ENCODE measurements around the gene ZMYND11.

The ZMYND11 gene

GRCh38 chr10:191703-192518 is 56.7 kb downstream of the ZMYND11 start:
- no peak for DNase-seq (ENCODE audit: low spot score)

- DNase-seq (ENCODE audit: low spot score) = no peak
Measured at GRCh38 chr10:194281-194680, 59.0 kb downstream of the ZMYND11 start.

GRCh38 chr10:200405-200804 is 65.2 kb downstream of the ZMYND11 start:
- no peak for DNase-seq (ENCODE audit: low spot score)

- no peak for DNase-seq (ENCODE audit: low spot score)
Measured at GRCh38 chr10:201328-201771, 66.1 kb downstream of the ZMYND11 start.

- no peak for DNase-seq (ENCODE audit: low spot score)
Measured at GRCh38 chr10:208616-209015, 73.4 kb downstream of the ZMYND11 start.

GRCh38 chr10:209357-209756 is 74.1 kb downstream of the ZMYND11 start:
- DNase-seq (ENCODE audit: low spot score) = no peak

GRCh38 chr10:210297-210696 is 75.0 kb downstream of the ZMYND11 start:
- no peak for DNase-seq (ENCODE audit: low spot score)

- no peak for DNase-seq (ENCODE audit: low spot score)
Measured at GRCh38 chr10:215444-215843, 80.2 kb downstream of the ZMYND11 start.

- DNase-seq (ENCODE audit: low spot score) = no peak
Measured at GRCh38 chr10:218798-219197, 83.5 kb downstream of the ZMYND11 start.

GRCh38 chr10:219731-220472 is 84.6 kb downstream of the ZMYND11 start:
- no peak for DNase-seq (ENCODE audit: low spot score)

GRCh38 chr10:224571-224970 is 89.3 kb downstream of the ZMYND11 start:
- DNase-seq (ENCODE audit: low spot score) = no peak

- DNase-seq (ENCODE audit: low spot score) = no peak
Measured at GRCh38 chr10:226018-226417, 90.8 kb downstream of the ZMYND11 start.

- DNase-seq (ENCODE audit: low spot score) = no peak
Measured at GRCh38 chr10:227014-227413, 91.8 kb downstream of the ZMYND11 start.

- DNase-seq (ENCODE audit: low spot score) = no peak
Measured at GRCh38 chr10:228366-228765, 93.1 kb downstream of the ZMYND11 start.

- no peak for DNase-seq (ENCODE audit: low spot score)
Measured at GRCh38 chr10:230758-231157, 95.5 kb downstream of the ZMYND11 start.

GRCh38 chr10:232061-232460 is 96.8 kb downstream of the ZMYND11 start:
- DNase-seq (ENCODE audit: low spot score) = no peak

- no peak for DNase-seq (ENCODE audit: low spot score)
Measured at GRCh38 chr10:232878-233277, 97.6 kb downstream of the ZMYND11 start.

GRCh38 chr10:234708-235406 is 99.6 kb downstream of the ZMYND11 start:
- DNase-seq (ENCODE audit: low spot score) = no peak

- DNase-seq (ENCODE audit: low spot score) = no peak
Measured at GRCh38 chr10:235915-236314, 100.7 kb downstream of the ZMYND11 start.

GRCh38 chr10:239109-239508 is 103.9 kb downstream of the ZMYND11 start:
- no peak for DNase-seq (ENCODE audit: low spot score)

- DNase-seq (ENCODE audit: low spot score) = no peak
Measured at GRCh38 chr10:241451-241850, 106.2 kb downstream of the ZMYND11 start.

- DNase-seq (ENCODE audit: low spot score) = no peak
Measured at GRCh38 chr10:241966-242643, 106.8 kb downstream of the ZMYND11 start.

Measured in CD4-positive, alpha-beta T cell treated with Interleukin-2 at 100 ng/mL for 4 hours (primary cell).